Common myeloid progenitor, CD34-positive (primary cell): ENCODE data around the gene RPRD1B.

ENCODE experiments used
- CTCF ChIA-PET: fragments of 350-600 bp; sonication (Branson Sonifier 250); formaldehyde crosslinking; loops from one replicate; lab custom pipeline; 2021; ENCODE audit warnings: antibody characterized with exemption; lab: Charles Lee
- POLR2A ChIA-PET: fragments of 350-600 bp; sonication (Branson Sonifier 250); formaldehyde crosslinking; loops from one replicate; lab custom pipeline; 2021; ENCODE audit warnings: antibody characterized with exemption; lab: Charles Lee
- DNase-seq, 3 donors: peaks; one replicate each; pipeline versions ENCODE4 v3.0.0 to v3.0.0-alpha.2; 2013
- H3K27ac ChIP-seq, 2 experiments: 1 replicate in 1 of 2; 2 replicates in 1 of 2; pipeline ENCODE4 v1.7.0; 2013; ENCODE audit warnings: inconsistent platforms in 2 of 2, low read length in 2 of 2, mild to moderate bottlenecking in 2 of 2, low read depth in 1 of 2, moderate library complexity in 1 of 2; ENCODE audit not compliant: severe bottlenecking in 2 of 2, insufficient read depth in 1 of 2, poor library complexity in 1 of 2
- H3K27me3 ChIP-seq, 5 experiments: replicated peaks in 2 of 5; 1 replicate in 3 of 5; 2 replicates in 2 of 5; pipeline versions ENCODE4 v1.6.1 to v1.7.0; 2013; ENCODE audit warnings: low read length in 4 of 5, mild to moderate bottlenecking in 2 of 5, moderate library complexity in 2 of 5, inconsistent platforms in 1 of 5; ENCODE audit not compliant: insufficient read depth in 5 of 5, control insufficient read depth in 4 of 5
- H3K36me3 ChIP-seq, 4 experiments: 1 replicate in 2 of 4; 2 replicates in 2 of 4; pipeline versions ENCODE4 v1.6.1 to v1.7.0; 2013; ENCODE audit warnings: low read length in 3 of 4, control low read depth in 1 of 4, mild to moderate bottlenecking in 1 of 4; ENCODE audit not compliant: control insufficient read depth in 4 of 4, insufficient read depth in 4 of 4
- H3K4me1 ChIP-seq, 4 experiments: 1 replicate in 3 of 4; 2 replicates in 1 of 4; pipeline versions ENCODE4 v1.6.1 to v1.7.1; 2013; ENCODE audit warnings: low read length in 3 of 4, mild to moderate bottlenecking in 3 of 4, control low read depth in 1 of 4, inconsistent platforms in 1 of 4, moderate library complexity in 1 of 4; ENCODE audit not compliant: control insufficient read depth in 4 of 4, insufficient read depth in 4 of 4; ENCODE audit errors: control extremely low read depth in 1 of 4
- H3K4me3 ChIP-seq, 7 experiments: 1 replicate in 4 of 7; 2 replicates in 3 of 7; pipeline versions ENCODE4 v1.5.1 to v1.7.0; 2013; ENCODE audit warnings: mild to moderate bottlenecking in 7 of 7, low read length in 6 of 7, moderate library complexity in 6 of 7, inconsistent platforms in 2 of 7, low read depth in 2 of 7, control low read depth in 1 of 7; ENCODE audit not compliant: insufficient read depth in 4 of 7, control insufficient read depth in 1 of 7; ENCODE audit errors: extremely low read depth in 1 of 7
- H3K9me3 ChIP-seq, 5 experiments: 1 replicate in 4 of 5; 2 replicates in 1 of 5; pipeline versions ENCODE4 v1.6.1 to v1.7.1; 2013; ENCODE audit warnings: low read length in 4 of 5, mild to moderate bottlenecking in 2 of 5, inconsistent platforms in 1 of 5, low read depth in 1 of 5, moderate library complexity in 1 of 5; ENCODE audit not compliant: control insufficient read depth in 4 of 5, insufficient read depth in 2 of 5; ENCODE audit errors: control extremely low read depth in 1 of 5
- WGBS: methylation state at CpG from one replicate; pipeline ENCODE4 v1.1.5; 2013; ENCODE audit not compliant: insufficient coverage; 5-methylcytosine and 5-hydroxymethylcytosine counted together

Gene RPRD1B

DNA sequence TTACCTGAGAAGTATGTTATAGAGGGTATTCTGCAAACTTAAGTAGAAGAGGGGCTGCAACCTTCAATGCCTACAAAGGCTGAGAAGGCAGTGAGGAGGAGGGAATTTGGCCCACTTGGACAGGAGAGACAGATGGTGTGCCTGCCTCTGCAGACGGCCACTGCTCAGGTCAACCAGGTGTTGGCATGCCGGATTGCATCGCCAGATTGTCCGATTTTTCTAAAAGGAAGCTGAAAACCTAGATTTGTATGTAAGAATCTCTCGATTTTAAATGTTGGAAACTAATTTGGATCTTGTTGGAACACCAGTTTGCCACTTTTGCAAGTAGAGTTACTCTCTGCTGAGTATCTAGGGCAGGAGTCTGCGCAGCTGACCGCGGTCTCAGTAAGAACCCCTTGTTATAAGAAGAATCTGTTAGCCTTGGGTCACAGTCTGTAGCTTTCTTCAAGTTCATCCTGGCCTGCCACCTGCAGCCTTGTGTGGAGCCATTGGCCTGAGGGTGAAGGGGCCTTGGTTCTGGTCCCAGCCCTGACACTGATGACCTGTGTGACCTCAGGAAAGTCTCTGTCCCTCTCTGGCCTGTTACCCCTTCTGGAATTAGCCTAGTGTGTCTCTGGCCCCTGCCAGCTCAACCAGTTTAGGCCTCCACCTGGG is 77.1 kb downstream of the RPRD1B start:
- CTCF ChIA-PET, result interaction anchor here (0.7 to 1.6 kb wide), 4 partner anchors 27 to 112 kb away, joined by 3 to 4 read pairs (median 4); no protein-coding TSS in a partner anchor
- Histone ChIP-seq H3K27ac (no peak overlapping the region), H3K4me3 (no peak overlapping the region), H3K9me3 (no peaks in the 10 kb centered on the region), H3K27me3 (no peaks in the 10 kb centered on the region), H3K36me3 (no peaks in the 10 kb centered on the region), H3K4me1 (peaks cover 0 to 8% (median 4%) of the 10 kb centered on the region in 4 experiments)
- WGBS, result 95% methylated on average over 8 of the region's 8 CpGs
- POLR2A ChIA-PET, result no interaction called here
- DNase-seq, result no peak

- no peak overlapping the region for H3K27ac ChIP-seq
- H3K4me1 ChIP-seq, result peaks cover 0 to 8% (median 4%) of the 10 kb centered on the region in 4 experiments
- no peak for DNase-seq
- no peaks in the 10 kb centered on the region for H3K27me3 ChIP-seq
- H3K9me3 ChIP-seq, result no peaks in the 10 kb centered on the region
- H3K36me3 ChIP-seq, result no peaks in the 10 kb centered on the region
- 90% methylated on average over 4 of the region's 8 CpGs for WGBS
- POLR2A ChIA-PET, result no interaction called here
- H3K4me3 ChIP-seq, result no peak overlapping the region
- CTCF ChIA-PET, result interaction anchor here (0.6 to 4.8 kb wide), 11 partner anchors 10 to 120 kb away, joined by 3 to 43 read pairs (median 5); partner anchors contain the start of gene TGM2
Measured at GRCh38 chr20:38111366-38112232, 78.1 kb downstream of the RPRD1B start.

DNA sequence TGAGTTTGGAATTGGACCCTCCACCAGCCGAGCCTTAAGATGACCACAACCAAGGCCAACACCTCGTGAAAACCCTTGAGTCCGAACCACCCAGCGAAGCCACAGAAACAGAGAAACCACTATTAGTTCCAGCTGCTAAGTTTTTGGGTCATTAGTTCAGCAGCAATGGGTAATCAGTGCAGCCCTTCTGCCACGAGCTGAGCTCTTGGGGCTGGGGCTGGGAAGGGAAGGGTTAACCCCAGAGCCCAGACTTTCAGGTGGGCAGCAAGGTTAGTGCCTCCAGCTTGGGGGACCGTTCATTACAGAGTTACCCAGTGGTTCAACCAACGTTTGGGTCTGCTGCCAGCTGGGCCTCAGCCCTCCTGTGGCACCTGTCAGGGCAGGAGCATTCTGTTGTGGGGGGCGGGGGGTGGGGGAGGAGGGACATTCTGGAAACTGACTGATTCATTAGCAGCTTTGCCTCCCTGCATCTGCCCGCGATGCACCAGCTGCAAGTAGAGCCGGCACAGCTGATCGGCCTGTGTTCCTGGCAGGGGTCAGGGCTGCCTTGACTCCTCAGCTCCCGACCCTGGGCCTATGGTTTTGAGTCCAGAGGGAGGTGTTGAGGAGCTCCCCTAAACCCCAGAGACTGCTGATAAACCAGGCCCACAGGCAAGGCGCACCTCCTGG is 78.8 kb downstream of the RPRD1B start:
- Histone ChIP-seq H3K27me3 (no peaks in the 10 kb centered on the region), H3K4me3 (no peak overlapping the region), H3K27ac (no peak overlapping the region), H3K9me3 (no peaks in the 10 kb centered on the region), H3K4me1 (peaks cover 0 to 8% (median 4%) of the 10 kb centered on the region in 4 experiments), H3K36me3 (no peaks in the 10 kb centered on the region)
- WGBS, result 97% methylated on average over 12 of the region's 14 CpGs
- DNase-seq, result no peak
- ChIA-PET POLR2A (no interaction called here), CTCF (interaction anchor here (0.6 to 4.8 kb wide), 16 partner anchors 9 to 119 kb away, joined by 3 to 43 read pairs (median 4); partner anchors contain the start of gene TGM2)

DNA sequence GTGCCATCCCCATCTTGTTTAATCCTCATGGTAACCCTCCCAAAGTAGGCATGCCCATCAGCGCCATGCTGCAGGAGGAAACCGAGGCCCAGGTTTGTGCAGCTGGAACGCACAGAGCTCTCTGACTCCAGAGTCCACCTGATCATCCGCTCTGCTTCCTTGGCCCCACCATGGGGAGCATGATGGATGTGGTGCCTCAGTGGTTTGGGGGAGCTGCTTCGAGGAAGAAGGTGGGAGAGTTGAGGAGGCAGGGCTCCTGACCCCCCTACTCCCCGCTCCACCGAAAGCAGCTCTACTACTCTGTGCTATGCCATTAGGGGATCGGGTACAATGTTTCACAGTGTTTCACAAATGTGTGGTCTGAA is 79.4 kb downstream of the RPRD1B start:
- H3K27ac ChIP-seq, result no peak overlapping the region
- H3K4me1 ChIP-seq, result peaks cover 0 to 8% (median 4%) of the 10 kb centered on the region in 4 experiments
- no peak for DNase-seq
- ChIA-PET POLR2A (no interaction called here), CTCF (interaction anchor here (0.7 to 4.8 kb wide), 19 partner anchors 9 to 296 kb away, joined by 3 to 43 read pairs (median 4); partner anchors contain the start of gene TGM2)
- 96% methylated on average over 4 of the region's 8 CpGs for WGBS
- H3K36me3 ChIP-seq, result no peaks in the 10 kb centered on the region
- H3K27me3 ChIP-seq, result no peaks in the 10 kb centered on the region
- no peak overlapping the region for H3K4me3 ChIP-seq
- H3K9me3 ChIP-seq, result no peaks in the 10 kb centered on the region

DNA sequence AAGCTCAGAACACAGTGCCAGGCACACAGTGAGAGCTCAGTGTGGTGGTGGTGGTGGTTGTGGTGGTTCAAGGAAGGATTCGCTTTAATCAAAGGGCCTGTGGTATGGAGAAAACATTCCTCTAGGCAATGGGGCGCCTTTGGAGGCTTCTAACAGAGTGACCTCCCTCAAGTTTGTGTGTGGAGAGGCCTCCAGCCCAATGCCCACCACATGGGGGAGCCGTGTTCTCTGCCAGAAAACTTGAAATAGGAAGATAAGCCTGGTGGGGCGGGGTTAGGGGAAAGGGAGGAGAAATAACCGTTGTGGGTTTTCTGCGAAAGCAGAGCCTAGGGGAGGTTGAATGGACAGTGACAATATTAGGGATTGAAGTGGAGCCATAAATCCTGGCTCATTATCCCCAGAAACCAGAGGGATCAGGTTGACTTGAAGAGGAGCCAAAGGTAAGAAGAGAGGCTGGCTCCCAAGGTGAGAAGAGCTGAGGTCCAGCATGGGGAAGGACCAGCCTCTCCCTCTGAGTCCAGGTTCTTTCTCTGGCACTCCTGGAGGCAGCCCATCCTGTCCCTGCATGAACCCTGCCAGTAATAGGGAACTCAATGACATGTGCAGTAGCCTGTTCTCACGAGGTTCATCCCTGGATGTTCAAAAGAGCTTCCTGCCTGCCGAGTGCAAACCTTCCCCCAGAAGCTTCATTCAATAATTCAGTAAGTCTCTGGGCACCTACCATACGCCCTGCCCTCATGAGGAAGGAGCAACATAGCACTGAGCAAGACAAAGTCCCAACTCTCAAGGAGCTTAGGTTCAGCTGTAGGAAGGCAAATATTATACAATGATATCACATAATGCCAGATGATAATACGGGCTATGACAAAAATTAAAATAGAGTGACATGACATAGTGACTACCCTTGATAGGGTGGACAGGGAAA is 80.1 kb downstream of the RPRD1B start:
- Histone ChIP-seq H3K36me3 (no peaks in the 10 kb centered on the region), H3K27ac (no peak overlapping the region), H3K27me3 (no peaks in the 10 kb centered on the region), H3K9me3 (no peaks in the 10 kb centered on the region), H3K4me3 (no peak overlapping the region), H3K4me1 (peaks cover 0 to 8% (median 4%) of the 10 kb centered on the region in 4 experiments)
- POLR2A ChIA-PET, result no interaction called here
- peak; percentile 52 to 75 (median 73) for DNase-seq
- 31% methylated on average over 6 of the region's 10 CpGs for WGBS
- CTCF ChIA-PET, result interaction anchor here (0.7 to 4.8 kb wide), 25 partner anchors 8 to 295 kb away, joined by 3 to 43 read pairs (median 4); no protein-coding TSS in a partner anchor

- H3K4me1 ChIP-seq, result peaks cover 0 to 8% (median 4%) of the 10 kb centered on the region in 4 experiments
- WGBS, result 89% methylated on average over 3 of the region's 4 CpGs
- no peak overlapping the region for H3K27ac ChIP-seq
- H3K27me3 ChIP-seq, result no peaks in the 10 kb centered on the region
- ChIA-PET POLR2A (no interaction called here), CTCF (interaction anchor here (0.8 to 4.8 kb wide), 15 partner anchors 15 to 242 kb away, joined by 3 to 43 read pairs (median 4); no protein-coding TSS in a partner anchor)
- H3K36me3 ChIP-seq, result no peaks in the 10 kb centered on the region
- no peak overlapping the region for H3K4me3 ChIP-seq
- DNase-seq, result no peak
- no peaks in the 10 kb centered on the region for H3K9me3 ChIP-seq
Measured at GRCh38 chr20:38114353-38114791, 80.8 kb downstream of the RPRD1B start.
